Kidney capillary endothelial cell (primary cell): ENCODE data around the gene UBE2D1.

Experiments used
- DNase-seq: peaks from one replicate; pipeline ENCODE4 v3.0.0-alpha.2; 2018; ENCODE audit warnings: low spot score

The UBE2D1 gene

GRCh38 chr10:58334817-58335305 is at the start of gene UBE2D1:
Gene UBE2D1, plus strand, starts transcription at chr10:58335006. Its CDS starts 196 bp downstream, at chr10:58335202.
- DNase-seq = peak; percentile 56

GRCh38 chr10:58291538-58292174 is 43.1 kb upstream of the UBE2D1 start:
- peak; percentile 77 for DNase-seq

DNA sequence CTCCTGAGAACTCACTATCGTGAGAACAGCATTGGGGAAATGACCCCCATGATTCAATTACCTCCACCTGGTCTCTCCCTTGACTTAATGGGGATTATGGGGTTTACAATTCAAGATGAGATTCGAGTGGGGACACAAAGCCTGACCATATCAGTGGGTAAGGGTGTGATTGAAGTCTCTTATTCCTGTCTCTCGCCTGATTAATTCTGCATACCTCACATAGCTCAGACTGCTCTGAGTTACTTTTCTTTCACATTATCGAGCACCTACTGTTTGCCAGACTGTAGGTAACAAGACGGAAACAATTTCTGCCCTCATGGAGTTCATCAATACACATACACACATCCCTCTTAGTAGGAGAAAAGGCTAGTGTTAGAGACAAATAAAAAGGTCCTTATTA is 40.8 kb upstream of the UBE2D1 start:
- no peak for DNase-seq

GRCh38 chr10:58299580-58299979 is 35.2 kb upstream of the UBE2D1 start:
- DNase-seq = peak; percentile 40

DNA sequence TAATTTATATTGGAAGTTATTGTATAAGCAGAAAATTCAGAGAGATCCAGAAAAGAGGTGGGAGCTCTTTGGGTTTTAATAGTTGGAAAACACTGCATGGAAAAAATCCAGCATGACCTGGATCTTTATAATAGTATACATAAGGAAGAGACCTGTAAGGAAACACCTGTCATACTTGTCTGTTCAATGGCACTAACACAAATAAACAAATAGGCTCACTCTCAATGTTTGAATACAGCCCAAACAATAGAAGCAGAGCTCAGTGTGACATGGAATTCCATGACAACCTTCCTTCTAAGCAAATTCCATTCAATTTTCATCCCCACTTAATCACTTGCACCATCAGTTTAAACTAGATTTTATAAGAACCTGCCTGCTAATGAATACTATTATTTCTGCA is 34.1 kb upstream of the UBE2D1 start:
- DNase-seq = no peak

DNA sequence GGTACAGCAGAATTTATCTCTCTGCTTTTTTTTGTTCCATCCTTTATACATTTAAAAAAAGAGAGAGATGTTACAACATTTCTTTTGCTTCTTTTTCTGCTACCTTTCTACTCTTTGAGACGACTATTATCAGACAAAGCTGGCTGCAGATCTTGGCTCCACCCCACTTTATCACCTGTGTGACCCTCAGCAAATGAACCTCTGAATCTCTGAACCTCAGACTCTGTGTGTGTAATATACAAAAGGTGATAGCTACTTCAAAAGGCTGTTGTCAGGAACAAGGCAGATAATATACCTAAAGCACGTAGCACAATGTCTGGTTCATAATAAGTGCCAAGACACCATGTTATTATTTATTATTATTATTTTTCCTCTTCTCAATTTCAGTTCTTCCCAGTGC is 32.6 kb upstream of the UBE2D1 start:
- no peak for DNase-seq

DNA sequence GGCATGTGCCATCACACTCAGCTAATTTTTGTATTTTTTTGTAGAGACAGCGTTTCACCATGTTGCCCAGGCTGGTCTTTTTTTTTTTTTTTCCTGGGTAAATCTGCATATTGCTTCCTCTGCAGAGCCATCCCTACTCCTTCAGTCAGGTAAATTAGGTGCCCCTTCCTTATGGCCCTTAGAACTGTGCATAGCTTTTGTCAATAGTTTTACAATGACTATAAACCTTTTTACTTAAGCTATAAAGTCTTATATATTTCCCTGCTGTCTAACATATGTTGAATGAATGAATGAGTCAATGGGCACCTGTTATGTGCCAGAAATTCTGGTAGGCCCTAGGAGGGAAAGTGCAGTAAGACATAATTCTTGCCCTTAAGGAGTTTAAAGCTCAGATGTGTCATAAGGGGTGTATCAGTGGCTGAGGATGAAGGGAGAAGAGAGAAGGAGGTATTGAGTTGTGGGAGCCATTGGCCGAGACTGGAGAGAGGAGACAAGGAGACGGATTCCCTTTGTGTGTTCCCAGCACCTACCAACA is 30.6 kb upstream of the UBE2D1 start:
- DNase-seq = no peak

- no peak for DNase-seq
Measured at GRCh38 chr10:58305821-58306220, 29.0 kb upstream of the UBE2D1 start.

DNA sequence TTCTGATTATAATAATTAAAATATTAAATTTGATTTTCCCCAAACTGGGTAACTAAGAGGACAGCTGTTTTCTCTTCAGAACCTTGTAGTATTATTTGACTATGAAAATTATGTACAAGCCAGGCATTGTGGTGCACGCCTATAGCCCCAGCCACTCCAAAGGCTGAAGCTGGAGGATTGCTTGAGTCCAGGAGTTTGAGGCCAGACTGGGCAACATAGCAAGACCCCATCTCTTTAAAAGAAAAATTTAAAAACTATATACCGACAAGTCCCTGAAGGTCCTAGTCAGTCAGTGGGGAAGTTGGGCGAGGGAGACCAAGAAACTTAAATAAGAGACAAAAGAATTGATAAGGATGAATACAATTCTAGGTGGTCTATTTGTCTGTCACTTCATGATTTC is 27.1 kb upstream of the UBE2D1 start:
- DNase-seq = no peak

GRCh38 chr10:58311026-58311425 is 23.8 kb upstream of the UBE2D1 start:
- DNase-seq = no peak

- DNase-seq = no peak
Measured at GRCh38 chr10:58316874-58317273, 17.9 kb upstream of the UBE2D1 start.

- DNase-seq = no peak
Measured at GRCh38 chr10:58318346-58318745, 16.5 kb upstream of the UBE2D1 start.

- DNase-seq = no peak
Measured at GRCh38 chr10:58319599-58319998, 15.2 kb upstream of the UBE2D1 start.

GRCh38 chr10:58320351-58321049 is 14.3 kb upstream of the UBE2D1 start:
- DNase-seq = no peak

DNA sequence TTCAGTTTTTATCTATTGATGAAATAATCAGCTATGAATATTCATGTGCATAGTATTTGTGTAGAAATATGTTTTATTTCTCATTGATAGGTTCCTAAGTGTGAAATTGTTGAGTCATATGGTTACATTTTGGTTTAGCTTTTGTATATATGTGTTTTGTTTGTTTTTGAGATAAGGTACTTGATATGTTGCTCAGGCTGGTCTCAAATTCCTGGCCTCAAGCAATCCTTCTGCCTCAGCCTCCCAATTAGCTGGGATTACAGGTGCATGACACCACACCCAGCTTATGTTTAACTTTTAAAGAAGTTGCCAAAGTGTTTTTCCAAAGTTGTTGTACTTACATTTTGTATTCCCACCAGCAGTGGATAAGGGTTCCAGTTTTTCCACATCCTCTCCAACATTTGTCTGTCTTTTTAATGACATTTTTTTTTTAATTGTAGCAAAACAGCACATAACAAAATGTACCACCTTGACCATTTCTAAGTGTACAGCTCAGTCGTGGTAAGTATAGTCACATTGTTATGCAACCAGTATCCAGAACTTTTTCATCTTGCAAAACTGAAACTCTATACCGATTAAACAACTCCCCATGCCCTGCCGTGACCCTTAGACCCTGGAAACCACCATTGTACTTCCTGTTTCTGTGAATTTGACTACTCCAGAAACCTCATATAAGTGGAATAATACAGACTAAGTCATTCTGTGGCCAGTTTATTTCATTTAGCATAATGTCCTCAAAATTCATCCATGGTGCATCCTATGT is 12.6 kb upstream of the UBE2D1 start:
- DNase-seq = no peak

DNA sequence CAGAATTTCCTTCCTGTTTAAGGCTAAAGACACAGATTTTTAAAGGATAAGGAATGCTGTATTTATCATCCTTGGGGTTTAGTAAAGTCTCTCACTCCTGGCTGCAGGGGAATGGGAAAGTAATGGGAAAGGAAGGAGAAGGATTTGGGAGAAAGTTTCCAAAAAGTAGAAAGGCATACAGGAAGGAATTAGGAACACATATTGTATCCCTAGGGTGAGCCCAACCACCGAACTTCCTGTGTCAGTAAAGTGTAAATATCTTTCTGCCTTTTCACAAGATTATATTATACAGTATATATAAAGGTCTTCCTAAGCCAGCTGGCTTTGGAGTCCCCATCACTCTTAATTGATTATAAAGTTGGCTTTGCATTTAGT is 12.0 kb upstream of the UBE2D1 start:
- no peak for DNase-seq

- DNase-seq = no peak
Measured at GRCh38 chr10:58326967-58327381, 7.8 kb upstream of the UBE2D1 start.

DNA sequence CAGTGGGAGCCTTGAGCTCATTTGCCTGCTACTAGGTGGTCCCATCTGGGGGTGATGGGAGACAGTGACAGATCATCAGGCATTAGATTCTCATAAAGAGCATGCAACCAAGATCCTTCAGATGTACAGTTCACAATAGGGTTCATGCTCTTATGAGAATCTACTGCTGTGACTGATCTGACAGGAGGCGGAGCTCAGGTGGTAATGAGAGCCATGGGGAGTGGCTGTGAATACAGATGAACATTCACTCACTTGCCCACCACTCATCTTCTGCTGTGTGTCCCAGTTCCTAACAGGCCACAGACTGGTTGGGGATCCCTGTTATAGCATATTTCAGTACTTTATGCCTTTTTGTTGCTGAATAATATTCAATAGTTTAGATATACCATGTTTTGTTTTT is 6.6 kb upstream of the UBE2D1 start:
- no peak for DNase-seq

DNA sequence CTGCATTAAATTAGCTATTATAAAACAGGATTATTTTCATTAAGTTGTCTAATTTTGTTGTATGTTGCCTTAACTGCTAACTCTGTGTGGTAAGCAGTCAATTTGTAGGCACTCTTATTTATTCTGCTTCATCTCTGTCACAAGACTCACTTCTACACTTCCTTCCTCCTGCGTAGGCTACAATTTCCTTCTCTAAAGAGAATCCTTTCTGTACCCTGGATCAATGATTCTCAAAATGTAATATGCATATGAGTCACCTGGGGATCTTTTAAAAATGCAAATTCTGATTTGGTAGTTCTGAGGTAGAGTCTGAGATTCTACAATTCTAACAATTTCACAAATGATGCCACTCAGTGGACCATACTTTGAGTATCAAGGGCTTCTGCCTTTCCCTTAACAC is 4.4 kb upstream of the UBE2D1 start:
- no peak for DNase-seq

DNA sequence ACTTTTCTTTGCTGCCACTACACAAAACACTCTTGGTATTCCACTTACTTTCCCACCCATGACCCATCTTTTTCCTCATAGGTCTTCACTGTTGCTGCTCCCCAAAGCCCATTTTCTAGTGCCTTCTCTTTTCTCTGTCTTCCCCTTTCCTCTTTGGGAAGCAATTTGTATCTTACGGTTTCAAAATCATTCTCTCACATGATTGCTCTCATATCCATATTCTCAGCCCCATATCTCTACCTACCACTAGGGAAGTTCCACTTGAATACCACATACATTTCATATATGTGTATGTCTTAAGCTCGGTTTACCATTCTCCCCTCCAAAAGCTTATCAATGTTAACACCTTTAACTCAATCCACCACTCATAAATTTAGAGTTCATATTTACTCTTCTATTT is 3.2 kb upstream of the UBE2D1 start:
- DNase-seq = no peak

DNA sequence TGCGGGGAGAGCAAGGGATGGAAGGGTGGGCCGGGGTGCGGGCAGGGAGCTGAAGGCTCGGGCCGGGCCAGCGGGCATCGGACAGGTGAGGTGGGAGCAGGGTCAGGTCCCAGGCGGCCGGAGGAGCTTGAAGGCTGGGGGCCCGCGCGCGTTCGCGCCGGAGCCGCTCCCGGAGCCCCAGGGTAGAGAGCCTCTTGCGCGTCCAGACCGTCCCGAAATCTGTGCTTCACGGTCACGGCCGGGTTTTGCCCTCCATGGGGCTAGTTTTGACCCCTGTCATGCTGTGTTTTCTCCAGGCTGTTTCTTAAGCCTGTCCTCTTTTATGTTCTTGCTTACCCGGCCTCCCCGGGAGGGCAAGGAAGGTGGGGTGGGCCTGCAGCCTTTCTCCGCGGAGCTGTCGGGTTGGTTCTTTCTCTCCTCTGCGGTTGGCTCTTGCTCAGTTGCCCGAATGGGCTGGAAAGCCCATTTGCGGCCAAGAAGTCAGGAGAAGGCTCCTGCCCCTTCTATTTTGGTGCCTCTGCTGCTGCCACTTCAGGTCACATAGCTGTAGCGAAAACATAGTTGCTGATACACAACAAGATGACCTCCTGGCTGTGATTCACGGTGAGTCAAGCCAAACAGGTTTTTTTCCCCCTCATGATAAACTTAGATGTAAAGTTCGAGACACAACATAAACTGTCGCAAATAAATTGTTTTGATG is 650 bp downstream of the UBE2D1 start:
- peak; percentile 51 for DNase-seq

DNA sequence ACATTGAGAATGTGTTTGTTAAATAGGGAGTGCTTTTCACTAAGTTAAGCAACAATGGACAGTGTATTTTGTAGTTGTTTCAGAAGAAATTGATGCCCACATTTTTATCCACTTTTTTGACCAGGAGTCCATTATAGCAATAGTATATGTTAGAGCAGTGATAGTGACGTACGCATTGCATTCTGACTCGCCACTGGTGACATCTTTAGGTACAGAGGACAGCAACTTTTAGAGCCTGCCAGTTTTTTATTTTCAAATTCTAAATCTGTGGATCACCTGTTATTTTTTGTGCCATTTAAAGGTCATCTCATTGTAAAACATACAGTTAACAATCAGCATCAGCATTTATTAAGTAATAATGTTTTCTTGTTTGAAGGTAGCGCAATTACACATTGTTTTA is 1.4 kb downstream of the UBE2D1 start:
- no peak for DNase-seq
